Glomerular endothelial cell (primary cell): Measurements from ENCODE around the gene SERPIND1. TPM values are rescaled to one million over a fixed set of nuclear protein-coding genes. Genes with fewer than 3 reads are reported as not detected.
"Not testable (repeated sequence)": the region's sequence is repeated elsewhere in the genome, so short reads cannot be mapped to it uniquely, and the experiment has no call there.

Source experiments
- DNase-seq: peaks from one replicate; pipeline ENCODE4 v3.0.0-alpha.2; 2011; ENCODE audit warnings: low read depth, low spot score; ENCODE audit errors: extremely low read depth
- total RNA-seq: library from RNA; depleted of rRNA; stranded (reverse); fragments of >200 nt; gene quantifications from 2 replicates; pipeline ENCODE4 v1.2.3, GENCODE V29; 2015

Gene SERPIND1
- total RNA-seq, 1 donor from 2014 or later = 1.4 TPM

GRCh38 chr22:20746431-20747189 lies 27.3 kb upstream of the SERPIND1 start:
- no peak for DNase-seq

- DNase-seq = no peak
Observed at GRCh38 chr22:20747223-20747622, 26.7 kb upstream of the SERPIND1 start.

GRCh38 chr22:20748082-20748481 lies 25.8 kb upstream of the SERPIND1 start:
- no peak for DNase-seq

- DNase-seq = no peak
Observed at GRCh38 chr22:20748731-20749428, 25.0 kb upstream of the SERPIND1 start.

- DNase-seq = no peak
Observed at GRCh38 chr22:20749453-20749852, 24.5 kb upstream of the SERPIND1 start.

GRCh38 chr22:20750461-20751184 lies 23.3 kb upstream of the SERPIND1 start:
- peak; percentile 47 for DNase-seq

- DNase-seq = no peak
Observed at GRCh38 chr22:20751185-20751851, 22.6 kb upstream of the SERPIND1 start.

GRCh38 chr22:20752104-20752741 lies 21.7 kb upstream of the SERPIND1 start:
- DNase-seq = no peak

GRCh38 chr22:20752873-20753272 lies 21.0 kb upstream of the SERPIND1 start:
- no peak for DNase-seq

- no peak for DNase-seq
Observed at GRCh38 chr22:20756846-20757245, 17.1 kb upstream of the SERPIND1 start.

- no peak for DNase-seq
Observed at GRCh38 chr22:20758688-20759087, 15.2 kb upstream of the SERPIND1 start.

- no peak for DNase-seq
Observed at GRCh38 chr22:20760084-20760483, 13.8 kb upstream of the SERPIND1 start.

- no peak for DNase-seq
Observed at GRCh38 chr22:20761536-20761935, 12.4 kb upstream of the SERPIND1 start.

GRCh38 chr22:20762233-20762796 lies 11.6 kb upstream of the SERPIND1 start:
- DNase-seq = no peak

GRCh38 chr22:20763630-20764470 lies 10.1 kb upstream of the SERPIND1 start:
- no peak for DNase-seq

GRCh38 chr22:20764471-20764720 lies 9.5 kb upstream of the SERPIND1 start:
- DNase-seq = no peak

GRCh38 chr22:20764729-20765128 lies 9.2 kb upstream of the SERPIND1 start:
- DNase-seq = no peak

GRCh38 chr22:20765938-20766337 lies 8.0 kb upstream of the SERPIND1 start:
- no peak for DNase-seq

GRCh38 chr22:20766530-20766929 lies 7.4 kb upstream of the SERPIND1 start:
- DNase-seq = no peak

- DNase-seq = not testable (repeated sequence)
Observed at GRCh38 chr22:20769496-20769826, 4.5 kb upstream of the SERPIND1 start.
